GM21515 (cell line): ENCODE results near the gene GRIP1.

ENCODE experiments used
- ATAC-seq: cut with Tn5 transposase; IDR thresholded peaks from one replicate; pipeline ENCODE4 v1.9.1; 2021; ENCODE audit not compliant: unreplicated experiment

GRIP1 gene

DNA sequence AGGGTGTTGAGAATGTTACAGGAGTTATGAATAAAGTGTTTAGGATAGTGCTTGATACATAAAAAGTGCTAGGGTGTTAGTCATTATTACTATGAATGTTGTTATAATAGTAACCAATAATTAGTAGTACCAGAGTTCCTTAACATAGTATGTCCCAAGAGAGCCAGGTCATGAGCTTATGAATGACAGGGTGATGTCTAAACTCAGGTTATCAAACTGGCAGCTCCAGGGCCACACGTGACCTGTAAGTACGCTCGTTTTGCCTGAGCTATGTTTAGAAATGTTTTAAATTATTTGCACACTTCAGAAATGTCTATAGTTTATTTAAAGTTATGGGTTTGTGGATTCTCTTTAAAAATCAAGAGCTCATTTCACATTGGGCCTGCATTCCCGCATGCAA, 14.1 kb upstream of the GRIP1 start:
- no peak for ATAC-seq

DNA sequence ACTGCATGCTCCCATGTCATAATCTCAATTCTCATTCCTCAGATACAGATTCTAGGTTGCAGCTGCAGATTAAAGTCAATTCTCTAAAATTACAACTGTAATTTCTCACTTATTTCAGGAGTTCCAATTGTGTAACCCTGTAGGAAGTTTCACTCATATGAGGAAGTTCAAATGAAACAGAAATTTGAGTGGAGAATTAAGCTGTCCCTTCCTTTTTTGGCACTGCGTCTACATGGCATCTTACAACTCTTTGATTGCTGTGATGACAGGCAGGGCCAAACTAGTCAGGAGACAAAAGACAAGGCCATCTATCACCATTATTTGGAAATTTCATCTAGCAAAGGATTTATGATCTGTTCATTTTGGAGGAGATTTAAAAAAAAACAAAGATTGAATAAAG, 13.3 kb upstream of the GRIP1 start:
- no peak for ATAC-seq

GRCh38 chr12:66688846-66689439, 10.1 kb upstream of the GRIP1 start:
- ATAC-seq: peak; percentile 78

GRCh38 chr12:66684222-66684621, 5.3 kb upstream of the GRIP1 start:
- ATAC-seq: no peak

DNA sequence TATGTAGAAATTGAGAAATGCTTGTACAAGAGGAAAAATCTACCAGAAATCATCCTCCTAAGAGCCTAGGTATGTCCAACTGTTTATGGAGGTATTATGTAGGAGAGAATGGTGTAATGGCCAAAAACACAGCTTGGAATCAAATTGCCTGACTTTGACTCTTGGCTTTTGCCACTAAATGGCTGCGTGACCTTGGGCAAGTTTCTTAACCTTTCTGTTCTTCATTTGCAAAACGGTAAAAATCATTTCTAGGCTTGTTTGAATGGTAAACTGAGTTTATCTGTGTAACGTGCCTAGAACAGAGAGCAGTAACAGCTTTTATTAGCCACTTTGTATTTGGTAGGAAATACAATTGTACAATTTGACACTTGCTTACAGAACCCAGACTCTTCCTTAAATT, 4.9 kb upstream of the GRIP1 start:
- no peak for ATAC-seq

GRCh38 chr12:66683073-66683472, 4.2 kb upstream of the GRIP1 start:
- no peak for ATAC-seq

- no peak for ATAC-seq
Observed at GRCh38 chr12:66679461-66680084, 697 bp upstream of the GRIP1 start.

DNA sequence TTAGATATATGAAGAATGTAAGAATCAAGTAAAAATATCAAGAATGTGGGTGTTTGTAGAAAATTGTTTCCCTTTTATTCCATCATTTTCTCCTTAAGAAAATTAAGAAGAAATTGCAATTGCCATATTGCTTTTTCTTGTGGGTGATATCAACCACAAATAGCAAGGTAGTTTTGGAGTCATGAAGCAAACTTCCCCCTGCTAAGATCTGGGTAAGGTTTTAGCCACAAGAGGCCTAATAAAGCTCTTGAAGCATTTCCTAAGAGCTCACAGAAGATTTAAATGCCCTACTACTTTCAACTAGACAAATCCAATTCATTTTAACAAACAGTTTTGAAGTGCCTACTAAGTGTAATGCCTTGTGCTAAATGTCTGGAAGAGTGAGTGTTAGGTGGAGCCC, 2.6 kb downstream of the GRIP1 start:
- no peak for ATAC-seq

GRCh38 chr12:66674495-66675122, 4.3 kb downstream of the GRIP1 start:
- ATAC-seq: no peak

GRCh38 chr12:66669541-66669940, 9.3 kb downstream of the GRIP1 start:
- ATAC-seq: no peak

DNA sequence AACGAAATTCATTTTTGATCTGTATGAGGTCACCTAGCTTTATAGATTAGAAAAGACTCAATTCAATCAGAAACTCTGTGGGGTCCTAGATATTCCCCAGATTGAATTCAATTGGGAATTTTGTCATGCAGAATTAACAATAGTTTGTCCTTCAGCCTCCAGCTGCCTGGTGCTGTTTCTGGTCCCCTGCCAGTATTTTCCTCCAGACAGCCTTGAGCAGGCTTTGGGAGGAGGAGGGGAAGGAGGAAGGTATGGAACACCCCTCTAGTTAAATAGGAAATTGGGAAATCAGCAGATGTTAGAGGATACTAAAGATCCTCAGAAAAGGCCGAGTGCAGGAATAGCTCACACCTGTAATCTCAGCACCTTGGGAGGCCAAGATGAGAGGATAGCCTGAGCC, 10.6 kb downstream of the GRIP1 start:
- ATAC-seq: no peak

GRCh38 chr12:66667906-66668305, 11.0 kb downstream of the GRIP1 start:
- no peak for ATAC-seq

- no peak for ATAC-seq
Observed at GRCh38 chr12:66666481-66666880, 12.4 kb downstream of the GRIP1 start.

- ATAC-seq: no peak
Observed at GRCh38 chr12:66665435-66665985, 13.4 kb downstream of the GRIP1 start.

GRCh38 chr12:66664076-66664475, 14.8 kb downstream of the GRIP1 start:
- ATAC-seq: no peak

DNA sequence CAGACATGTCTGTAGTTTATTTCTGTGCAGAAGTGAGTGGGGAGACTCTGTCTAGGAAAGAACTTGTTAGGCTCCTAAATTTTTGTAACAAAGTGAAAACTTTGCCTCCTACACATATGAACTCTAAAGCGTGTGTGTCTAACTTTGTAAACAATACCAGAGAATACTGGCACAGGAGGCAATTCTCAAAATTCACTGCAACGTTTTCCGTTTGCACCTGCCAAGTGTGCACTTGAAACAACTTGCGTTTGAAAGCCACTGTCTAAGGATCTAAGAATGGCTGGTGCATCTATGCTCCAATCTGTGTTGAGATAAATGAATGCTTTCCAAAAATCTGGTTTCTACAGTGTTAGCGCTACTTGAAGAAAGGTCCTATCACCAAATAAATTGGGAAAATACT, 15.3 kb downstream of the GRIP1 start:
- no peak for ATAC-seq

DNA sequence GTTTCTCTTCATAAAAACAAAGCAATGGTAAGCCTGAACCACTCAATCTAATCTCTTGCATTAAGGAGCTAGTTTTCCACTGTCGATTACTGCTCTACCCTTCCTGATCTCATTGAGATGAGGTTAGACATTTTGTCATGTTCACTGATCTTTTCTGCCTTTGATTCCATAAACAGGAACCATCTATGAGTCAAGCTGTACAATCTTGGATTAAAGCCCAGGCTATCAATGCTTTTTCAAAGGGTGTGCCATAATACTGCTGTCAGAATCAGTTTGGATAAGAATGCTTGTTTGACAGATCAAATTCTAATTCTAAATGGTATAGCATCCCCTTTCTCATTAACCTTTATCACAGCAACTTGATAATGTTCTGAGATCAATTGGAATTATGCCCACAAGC, 16.1 kb downstream of the GRIP1 start:
- no peak for ATAC-seq

- no peak for ATAC-seq
Observed at GRCh38 chr12:66662179-66662578, 16.7 kb downstream of the GRIP1 start.

DNA sequence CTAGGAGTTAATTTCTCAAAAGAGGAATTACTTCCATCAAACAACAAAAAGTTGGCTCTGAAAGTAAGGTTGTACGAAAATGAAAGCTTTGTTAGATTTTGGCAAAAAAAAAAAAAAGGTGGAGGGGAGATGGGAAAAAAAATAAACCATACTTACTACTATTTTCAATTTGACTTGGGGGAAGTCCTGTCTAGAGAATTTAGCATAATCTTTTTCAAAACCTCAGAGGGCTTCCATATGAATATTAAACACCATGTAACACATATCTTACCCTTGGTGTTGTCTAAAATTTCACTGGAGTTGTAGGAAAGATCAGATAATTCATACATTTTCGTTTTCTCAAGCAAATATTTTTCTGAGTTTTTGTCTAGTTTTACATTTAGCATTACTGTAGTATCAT, 17.5 kb downstream of the GRIP1 start:
- no peak for ATAC-seq

- ATAC-seq: no peak
Observed at GRCh38 chr12:66653796-66654195, 25.1 kb downstream of the GRIP1 start.

- no peak for ATAC-seq
Observed at GRCh38 chr12:66648033-66648735, 30.7 kb downstream of the GRIP1 start.
